GM21825 (cell line): ENCODE results near the gene EMC6.

Experiments
- ATAC-seq: cut with Tn5 transposase; IDR thresholded peaks from one replicate; pipeline ENCODE4 v1.9.1; 2021; ENCODE audit warnings: mild to moderate bottlenecking, moderate library complexity; ENCODE audit not compliant: unreplicated experiment

Gene EMC6

DNA sequence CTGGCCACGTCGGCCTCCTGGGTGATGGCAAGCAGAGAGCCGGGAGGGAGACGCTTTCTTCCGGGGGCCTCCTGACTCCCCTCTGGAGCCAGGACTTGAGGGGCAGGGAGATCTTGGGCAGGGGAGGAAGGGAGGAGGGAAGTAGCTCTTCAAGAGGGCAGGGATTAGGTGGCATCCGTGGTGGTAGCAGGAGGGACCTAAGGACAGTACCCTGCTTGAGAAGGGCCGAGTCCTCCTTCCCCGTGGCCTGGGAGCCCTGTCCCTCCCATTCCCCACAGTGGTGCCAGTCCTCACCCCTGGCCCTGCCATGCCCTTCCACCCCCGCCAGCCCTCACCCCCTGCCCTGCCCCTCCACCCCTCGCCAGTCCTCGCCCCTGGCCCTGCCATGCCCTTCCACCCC lies 12.8 kb upstream of the EMC6 start:
- ATAC-seq, result no peak

DNA sequence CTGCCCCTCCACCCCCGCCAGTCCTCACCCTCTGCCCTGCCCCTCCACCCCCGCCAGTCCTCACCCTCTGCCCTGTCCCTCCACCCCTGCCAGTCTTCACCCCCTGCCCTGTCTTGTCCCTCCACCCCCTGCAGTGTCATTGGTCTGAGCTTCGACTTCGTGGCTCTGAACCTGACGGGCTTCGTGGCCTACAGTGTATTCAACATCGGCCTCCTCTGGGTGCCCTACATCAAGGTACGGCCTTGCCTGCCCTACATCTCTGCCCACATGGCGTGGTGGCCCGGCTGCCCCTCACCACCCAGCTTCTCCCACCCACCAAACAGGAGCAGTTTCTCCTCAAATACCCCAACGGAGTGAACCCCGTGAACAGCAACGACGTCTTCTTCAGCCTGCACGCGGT lies 12.3 kb upstream of the EMC6 start:
- ATAC-seq, result no peak

DNA sequence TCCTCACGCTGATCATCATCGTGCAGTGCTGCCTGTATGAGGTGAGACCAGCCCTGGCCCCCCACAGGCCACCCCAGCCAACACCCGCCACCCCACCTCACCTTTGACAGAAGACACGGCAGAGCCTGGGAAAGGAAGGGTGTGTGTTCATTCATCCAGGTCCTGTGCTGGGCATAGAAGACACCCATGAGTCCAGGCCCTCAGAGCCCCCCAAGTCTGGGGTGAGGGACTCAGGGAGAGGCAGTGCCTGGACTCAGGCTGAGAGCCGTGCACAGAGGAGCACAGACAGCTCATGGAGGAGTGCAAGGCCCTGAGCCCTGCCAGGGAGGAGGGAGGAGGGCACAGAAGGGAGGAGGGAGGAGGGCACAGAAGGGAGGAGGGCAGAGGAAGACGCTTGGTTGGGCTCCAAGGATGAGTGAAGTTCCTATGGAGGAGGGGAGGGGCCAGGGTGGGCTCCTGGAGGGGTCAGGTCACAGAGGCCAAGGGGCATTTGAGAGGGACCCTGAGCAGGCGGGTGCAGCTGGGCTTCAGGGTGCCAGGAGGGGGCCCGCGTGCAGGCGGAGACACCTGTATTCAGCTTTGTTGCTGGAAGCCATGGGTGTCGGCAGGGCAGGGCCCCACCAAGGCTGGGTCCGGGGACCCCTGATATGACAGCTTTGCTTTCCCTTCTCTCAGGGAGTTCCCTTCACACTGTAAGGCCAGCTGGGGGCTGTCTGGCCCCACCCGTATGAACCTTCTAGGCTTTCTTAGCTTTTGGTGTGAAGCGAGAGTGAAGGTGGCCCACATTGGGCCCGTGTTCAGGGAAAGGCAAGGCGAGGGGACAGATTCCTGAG lies 11.6 kb upstream of the EMC6 start:
- ATAC-seq, result no peak

DNA sequence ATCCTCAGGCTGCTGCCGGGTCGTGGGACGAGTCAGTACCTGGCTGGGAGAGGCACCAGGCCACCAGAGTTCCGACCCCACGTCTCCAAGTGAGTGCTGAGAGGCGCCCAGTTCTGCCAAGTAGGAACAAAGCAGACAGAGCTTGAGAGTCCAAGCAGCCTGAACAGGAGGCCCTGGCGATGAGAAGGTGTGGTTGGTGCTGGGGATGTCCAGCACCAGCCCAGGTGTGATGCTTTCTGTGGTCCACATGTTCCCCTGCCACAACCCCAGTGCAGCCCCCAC lies 11.1 kb upstream of the EMC6 start:
- ATAC-seq, result no peak

DNA sequence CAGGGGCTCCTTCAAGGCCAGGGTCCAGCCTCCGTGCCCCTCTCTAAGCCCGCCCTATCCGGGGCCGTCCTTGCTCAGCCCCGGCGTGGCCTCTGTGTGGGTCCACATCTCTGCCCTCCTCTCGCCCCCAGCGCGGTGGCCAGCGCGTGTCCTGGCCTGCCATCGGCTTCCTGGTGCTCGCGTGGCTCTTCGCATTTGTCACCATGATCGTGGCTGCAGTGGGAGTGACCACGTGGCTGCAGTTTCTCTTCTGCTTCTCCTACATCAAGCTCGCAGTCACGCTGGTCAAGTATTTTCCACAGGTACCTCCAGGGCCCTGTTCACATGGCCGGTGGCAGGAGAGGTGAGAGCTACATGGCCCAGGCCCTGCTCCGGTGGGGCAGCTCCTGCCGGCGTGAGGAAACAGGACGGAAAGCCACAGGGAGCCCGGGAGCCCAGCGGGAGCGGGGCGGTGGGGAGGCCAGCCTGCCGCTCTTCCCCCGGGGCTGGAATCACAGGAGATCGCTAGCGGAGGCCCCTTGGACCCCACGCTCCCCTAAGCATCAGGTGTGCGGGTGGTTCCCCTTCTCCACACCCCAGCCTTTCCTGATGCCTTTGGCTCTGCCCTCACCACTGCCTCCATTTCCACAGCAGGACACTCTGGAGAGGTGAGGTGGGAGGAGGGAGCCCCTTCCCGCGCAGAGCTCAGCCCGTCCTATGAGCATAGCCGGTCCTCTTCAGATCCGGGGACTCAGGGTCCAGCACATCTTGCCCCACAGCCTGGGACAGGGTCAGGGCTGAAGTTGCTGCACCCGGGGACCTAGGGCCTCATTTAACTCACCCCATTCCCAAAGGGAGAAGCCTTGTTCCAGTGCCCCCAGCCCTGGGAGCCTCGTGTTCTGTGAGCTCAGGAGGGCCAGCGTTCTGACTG lies 10.5 kb upstream of the EMC6 start:
- ATAC-seq, result no peak

DNA sequence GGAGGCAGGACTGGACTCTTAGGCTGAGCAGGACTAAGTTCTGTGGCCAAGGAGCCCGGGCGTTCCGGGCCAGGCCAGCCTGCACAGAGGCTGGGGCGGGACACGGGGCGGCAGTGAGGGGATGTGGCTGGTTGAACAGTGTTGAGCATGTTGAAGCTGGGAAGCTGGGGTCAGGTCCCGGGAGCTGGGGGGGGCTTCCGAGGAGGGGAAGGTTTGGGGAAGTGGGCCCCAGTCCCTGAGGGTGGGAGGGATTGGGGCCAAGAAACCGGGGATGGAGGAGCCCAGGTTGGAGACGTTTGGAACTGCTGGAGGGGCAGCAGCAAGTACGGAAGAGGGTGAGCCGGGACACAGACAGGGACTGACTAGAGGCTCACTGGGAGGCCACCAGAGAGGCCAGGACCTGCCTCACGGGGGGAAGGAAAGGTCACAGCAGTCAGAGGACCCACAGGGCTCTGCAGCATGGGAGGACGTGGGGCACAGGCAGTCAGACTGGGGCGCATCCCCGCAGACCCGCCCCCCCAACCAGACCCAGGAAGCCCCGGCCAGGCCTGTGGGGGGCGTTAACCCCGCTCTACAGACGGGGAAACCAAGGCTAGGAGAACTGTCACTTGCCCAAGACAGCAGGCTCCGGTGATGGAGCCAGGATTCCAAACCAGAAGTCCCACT lies 9.7 kb upstream of the EMC6 start:
- no peak for ATAC-seq

DNA sequence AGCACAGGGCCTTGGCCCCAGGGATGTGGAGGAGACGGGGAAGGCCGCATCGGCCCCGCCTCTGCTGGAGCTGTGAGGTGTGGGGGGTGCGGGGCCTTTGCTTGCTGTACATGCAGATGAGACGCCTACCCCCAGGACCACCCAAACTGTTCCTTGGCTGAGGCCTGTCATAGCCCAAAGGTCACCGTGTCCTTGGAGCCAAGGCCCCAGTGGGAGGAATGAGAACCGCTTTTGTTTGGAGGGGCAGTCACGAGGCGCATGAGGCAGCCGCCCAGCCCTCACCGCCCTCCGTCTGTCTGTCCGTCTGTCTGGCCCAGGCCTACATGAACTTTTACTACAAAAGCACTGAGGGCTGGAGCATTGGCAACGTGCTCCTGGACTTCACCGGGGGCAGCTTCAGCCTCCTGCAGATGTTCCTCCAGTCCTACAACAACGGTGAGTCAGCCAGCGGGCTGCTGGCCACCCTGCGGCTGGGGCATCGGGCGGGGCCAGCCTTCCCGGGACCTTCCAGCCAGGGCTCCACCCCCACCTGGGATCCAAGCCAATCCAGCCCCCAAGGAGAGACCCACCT lies 9.0 kb upstream of the EMC6 start:
- ATAC-seq, result no peak

DNA sequence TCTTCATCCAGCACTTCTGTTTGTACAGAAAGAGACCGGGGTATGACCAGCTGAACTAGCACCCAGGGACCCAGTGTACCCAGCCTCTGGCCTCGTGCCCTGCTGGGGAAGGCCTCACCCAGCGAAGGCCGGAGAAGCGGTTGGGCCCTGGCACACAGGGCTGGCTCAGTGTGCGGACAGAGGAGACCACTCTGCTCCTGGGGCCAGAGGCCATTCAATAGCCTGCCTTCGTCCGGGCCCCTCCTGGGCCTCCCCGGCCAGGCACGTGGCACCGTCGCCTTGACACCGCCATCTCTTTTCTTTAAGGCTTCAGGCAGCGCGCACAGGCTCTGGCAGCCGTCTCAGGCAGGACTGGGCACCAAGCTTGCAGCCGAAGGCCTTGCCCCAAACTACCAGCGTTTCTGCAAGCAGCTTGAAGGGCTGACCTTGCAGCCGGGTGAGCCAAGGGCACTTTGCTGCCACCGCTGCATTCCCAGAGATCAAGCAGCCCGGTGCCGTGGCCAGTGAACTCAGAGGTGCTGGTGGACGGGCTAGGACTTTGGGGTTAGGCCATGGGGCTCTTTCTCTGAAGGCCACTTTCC lies 8.2 kb upstream of the EMC6 start:
- no peak for ATAC-seq

DNA sequence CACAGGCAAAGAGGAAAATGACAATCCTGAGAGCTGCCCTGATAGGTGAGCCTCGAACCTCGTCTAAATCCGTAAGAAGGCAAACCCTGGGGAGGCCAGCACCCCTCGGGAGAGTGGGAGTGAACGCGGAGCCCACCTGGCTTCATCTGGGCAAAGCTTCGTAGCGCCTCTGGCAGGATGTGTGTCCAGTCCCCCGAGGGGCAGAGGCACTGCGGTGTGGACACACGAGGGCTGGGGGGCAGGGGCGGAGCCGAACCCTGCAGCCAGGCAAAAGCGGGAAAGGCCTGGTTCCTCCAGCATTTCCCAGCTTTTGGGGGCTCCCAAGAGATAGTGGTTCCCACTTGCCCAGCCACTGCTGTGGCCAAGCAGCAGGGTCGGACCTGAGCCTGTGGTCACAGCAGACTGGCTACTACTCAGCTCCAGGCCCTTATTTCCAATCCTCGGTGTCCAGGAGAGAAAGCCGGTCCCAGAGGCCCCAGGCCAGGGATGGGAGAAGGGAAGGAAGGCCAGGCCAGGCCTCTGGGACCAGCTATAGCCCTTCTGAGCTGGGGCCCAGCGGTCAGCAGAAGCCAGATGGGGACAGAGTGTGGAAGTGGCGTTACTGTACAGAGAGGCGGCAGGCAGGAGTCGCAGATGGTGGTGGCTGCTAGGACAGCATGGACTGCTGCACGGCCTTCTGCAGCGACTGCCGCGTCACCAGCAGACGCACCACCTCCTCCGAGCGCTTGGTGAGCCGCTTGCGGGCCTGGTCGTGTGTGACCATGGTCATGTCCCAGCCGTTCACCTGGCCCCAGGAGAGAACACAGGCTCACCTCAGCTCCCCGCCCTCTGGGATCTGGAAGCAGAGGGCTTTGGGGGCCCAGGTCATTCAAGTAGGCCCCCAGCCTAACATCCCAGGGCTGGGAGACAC lies 5.3 kb upstream of the EMC6 start:
- no peak for ATAC-seq

DNA sequence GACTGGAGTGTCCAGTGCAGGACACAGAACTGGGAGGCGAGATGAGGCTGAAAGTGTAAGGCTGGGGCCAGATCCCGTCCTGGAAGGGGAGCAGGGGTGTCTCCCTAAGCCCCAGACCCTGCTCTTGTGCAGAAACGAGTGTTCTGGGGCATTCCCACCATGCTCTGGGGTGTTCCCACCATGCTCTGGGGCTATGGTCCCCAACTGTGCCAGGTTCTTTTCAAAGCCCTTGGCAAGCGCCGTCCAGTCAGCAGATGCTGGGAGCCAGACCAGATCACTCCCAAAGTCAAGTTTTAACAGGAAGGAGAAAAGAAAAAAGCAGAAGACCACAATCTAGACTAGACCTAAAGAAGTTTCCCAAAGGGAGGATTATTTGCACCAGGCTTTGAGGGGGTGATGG lies 2.8 kb upstream of the EMC6 start:
- no peak for ATAC-seq

DNA sequence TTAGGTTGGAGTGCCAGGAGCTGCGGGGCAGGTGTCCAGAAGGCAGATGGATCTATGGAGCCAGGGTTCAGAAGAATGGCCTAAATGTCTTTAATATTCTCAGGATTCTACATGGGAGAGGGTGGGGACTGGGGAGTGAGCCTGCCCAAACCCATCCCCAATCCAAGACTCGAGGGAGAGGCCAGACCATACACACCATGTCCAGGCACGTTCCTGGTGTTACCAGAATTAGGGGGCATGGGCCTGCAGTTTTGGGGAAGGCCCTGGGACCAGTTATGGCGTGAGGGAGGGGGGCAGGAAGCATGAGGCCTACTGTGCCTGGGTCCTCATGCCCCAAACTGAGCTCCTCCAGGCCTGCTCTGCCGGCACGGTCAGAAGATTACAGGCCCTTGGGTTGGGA lies 2.1 kb upstream of the EMC6 start:
- ATAC-seq, result no peak

DNA sequence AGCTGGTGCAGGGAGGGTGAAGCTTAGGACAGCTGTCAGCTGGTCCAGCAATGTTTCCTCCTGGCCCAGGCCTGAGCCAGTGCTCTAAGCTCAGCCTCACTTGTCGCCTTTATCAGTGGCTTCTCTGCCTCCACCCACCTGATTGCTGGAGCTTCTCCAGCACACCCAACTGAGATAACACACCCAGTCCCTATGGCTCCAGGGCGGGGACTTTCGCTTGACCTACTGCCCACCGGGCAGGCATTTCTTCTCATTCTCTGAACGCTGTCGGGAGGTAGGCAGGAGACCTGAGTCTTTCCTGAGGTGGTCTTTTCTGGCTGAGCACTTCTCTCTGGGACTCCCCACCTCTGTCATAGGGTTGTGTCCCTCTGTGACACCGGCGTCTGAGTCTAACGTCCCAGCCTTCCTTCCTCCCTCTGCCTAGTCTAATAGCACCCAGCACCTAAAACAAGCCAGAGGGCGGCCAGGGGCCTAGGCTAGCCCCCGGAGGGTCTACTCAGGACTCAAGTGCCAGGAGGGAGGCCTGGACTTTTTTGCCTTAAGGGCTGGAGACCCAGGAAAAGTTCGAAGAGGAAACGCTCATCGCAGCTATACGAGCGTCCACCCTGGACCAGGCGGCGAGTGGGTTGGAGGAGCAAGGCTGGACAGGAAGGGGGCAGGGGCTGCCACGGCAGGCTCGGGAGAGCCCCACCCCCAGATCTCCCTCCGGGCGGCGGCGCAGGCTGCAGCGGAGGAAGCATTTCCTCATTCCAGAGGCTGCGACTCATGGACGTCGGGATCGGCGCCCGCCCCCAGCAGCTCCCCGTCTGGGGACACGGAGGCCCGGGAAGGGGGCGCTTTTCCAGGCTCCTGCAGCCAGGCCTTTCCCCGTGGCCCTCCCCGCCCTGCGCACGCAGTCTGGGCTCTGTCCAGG lies 990 bp upstream of the EMC6 start:
- peak; percentile 23 for ATAC-seq

DNA sequence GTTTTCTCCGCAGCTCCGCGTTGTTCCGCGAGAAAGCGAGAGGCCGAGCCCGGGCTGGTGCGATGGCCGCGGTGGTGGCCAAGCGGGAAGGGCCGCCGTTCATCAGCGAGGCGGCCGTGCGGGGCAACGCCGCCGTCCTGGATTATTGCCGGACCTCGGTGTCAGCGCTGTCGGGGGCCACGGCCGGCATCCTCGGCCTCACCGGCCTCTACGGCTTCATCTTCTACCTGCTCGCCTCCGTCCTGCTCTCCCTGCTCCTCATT lies 404 bp downstream of the EMC6 start:
- ATAC-seq, result peak; percentile 1

DNA sequence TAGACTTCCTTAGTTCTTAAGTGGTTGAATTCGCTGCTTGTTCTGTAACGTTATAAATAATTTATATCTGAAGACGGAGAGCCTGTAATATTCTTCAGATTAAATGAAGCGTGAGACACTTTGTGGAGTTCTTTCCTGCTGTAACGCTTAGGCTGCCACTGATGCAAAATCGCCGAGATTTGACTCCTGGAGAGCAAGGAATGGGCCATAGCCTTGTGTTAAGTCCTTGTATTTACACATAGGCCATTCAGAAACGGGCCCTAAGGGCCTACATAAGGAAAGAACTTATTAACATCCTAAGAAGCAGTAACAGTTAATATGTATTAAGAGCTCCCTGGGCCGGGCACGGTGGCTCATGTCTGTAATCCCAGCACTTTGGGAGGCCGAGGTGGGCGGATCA lies 936 bp downstream of the EMC6 start:
- ATAC-seq, result no peak

DNA sequence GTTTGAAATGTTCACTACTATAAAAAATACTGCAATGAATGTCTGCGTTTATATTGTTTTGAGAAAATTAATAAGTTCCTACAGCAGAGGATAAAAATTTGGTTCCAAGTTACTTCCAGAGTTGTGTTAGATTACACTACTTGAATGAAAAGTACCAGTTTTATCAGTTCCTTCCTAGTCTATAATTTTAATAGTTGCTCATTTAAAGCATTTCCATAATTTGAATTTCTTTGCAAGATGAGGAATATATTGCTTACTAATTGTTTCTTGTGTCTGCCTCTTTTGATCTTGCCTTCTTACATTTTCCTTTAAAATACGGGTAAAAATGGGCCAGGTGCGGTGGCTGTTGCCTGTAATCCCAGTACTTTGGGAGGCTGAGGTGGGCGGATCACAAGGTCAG lies 4.0 kb downstream of the EMC6 start:
- ATAC-seq, result no peak

DNA sequence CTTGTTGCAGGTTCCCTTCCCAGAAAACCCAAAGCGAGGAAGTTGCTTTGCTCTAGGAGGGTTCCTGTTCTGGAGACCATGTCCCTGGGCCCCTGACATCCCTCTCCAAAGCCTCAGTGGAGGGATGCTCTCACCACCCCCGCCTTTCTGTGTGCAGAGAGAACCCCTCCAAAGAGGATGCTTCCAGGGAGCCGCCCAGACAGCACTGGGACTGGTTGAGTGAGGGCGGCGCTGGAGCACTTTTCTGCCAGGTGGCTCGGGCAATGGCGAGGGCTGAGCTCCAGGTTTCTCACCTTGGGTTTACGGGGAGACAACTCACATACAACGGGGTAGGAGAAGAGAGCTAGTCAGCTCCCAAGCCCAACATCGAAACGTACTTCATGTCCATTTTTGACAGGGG lies 7.3 kb downstream of the EMC6 start:
- no peak for ATAC-seq

DNA sequence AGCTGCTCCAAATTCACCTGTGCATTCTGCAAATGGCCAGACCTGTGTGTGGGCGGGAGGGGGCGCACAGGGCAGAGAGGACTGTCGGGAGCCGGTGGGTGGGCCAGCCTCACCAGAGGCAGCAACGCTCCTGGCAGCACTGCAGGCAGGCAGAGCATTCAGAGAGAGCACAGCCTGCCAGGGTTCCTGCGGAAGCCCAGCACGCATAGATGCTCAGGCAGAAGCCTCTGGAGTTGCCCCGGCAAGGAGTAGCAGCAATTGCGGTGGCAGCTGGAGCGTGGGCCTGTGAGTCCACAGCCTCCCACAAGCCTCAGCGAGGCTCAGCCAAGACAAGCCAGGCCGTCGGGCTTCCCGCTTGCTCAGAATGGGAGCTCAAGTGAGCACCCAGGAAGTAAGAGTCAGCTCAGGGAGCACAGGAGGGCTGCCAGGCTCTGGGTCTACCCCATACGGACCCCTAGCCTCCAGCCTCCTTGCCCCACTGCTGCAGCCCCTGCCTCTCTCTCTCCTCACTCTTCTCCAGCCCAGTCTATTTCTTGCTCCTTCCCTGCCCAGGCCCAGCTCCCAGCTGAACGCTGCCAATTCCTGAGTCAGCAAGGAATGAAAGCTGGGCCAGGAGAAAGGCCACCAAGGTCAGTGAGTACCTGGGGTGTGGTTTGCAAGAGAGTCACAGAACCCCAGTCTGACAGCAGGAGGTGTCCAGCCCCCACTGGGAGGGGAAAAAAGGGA lies 9.6 kb downstream of the EMC6 start:
- ATAC-seq, result no peak

DNA sequence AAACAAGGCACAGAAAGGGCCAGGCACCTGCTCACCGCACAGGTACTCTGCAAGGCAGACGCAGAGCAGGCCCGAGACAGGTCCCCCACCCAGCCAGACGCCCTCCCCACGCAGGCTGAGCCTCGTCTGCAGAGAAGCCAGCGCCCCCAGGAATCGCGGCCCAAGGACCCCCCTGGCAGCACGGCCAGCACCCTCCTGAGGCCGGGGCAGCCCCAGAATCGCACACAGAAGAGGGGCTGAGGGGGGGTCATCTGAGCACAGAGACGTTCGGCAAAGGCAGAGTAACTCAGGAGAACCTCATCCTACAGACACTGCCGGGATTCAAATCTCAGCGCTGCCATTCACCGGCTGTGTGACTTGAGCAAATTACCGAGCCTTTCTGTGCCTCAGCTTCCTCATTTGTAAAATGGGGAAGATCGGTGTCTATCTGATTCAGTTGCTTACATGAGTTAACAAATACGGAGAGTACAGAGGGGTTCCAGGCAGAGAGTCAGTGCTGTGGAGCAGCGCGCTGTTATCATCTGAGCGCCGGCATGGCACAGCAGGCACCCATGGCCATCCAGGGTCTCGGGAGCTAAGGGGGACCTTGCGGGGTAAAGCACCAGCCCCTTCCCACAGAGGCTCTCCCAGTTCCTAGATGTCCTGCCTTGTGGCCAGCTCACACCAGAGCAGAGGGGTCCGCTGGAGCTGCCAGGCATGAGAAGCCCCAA lies 10.4 kb downstream of the EMC6 start:
- ATAC-seq, result no peak
